GM19240 (cell line): Measurements from ENCODE around the gene RGS5.

Source experiments
- DNase-seq: peaks from one replicate; pipeline ENCODE4 v3.0.0; 2011; ENCODE audit warnings: low spot score; ENCODE audit not compliant: insufficient read length

The RGS5 gene

DNA sequence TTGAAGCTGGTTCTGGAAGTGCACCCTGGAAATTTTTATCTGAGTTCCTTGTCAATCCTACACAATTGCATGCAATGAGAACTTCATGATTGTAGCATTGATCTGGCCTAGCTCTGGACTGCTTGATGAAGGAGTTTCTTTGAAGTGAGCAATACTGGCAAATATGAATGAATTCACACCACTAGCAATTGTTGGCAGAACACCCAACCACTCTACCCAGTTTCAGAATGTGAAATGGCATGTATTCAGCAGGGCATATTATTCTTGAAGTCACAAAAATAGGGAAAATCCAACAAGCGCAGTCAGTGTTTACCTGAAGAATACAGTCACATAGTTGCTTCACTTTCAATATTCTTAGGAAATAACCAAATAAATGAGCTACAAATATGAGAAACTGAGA is 57.3 kb downstream of the RGS5 start:
- DNase-seq = no peak

DNA sequence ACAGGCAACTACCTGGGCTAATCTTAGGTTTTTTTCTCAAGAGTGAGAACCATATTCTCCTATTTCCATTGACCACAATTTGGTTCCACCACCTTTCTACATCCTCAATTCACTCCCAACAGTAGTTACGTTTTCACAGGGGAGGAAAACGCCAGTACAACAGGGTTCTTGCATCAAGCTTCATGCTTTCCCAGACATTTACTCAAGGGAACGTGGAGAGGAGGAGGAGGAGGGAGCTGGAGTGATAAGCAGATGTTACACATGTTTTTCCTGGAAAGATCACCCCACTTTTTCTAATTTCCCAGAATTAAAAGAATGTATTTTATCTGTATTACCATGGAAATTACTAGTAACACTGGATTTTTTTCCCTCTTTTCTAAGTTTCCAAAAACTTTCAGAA is 58.3 kb downstream of the RGS5 start:
- no peak for DNase-seq

DNA sequence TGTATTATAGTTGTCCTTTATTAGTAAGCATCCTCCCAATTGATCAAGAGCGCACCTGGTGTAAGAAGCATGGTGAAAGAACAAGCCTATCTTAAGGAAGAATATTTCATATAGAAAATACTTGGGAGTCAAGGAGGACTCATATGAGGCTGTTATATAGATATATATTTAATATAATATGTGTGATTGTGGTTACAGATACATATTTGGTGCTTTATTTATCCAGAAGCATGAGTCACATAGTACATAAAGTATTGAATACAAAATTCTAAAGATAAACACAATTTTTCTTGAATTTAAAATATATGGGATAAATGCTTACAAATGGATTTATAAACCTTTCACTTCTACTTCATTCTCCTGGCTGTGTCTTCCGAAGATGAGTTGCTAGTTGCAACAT is 60.6 kb downstream of the RGS5 start:
- DNase-seq = no peak

DNA sequence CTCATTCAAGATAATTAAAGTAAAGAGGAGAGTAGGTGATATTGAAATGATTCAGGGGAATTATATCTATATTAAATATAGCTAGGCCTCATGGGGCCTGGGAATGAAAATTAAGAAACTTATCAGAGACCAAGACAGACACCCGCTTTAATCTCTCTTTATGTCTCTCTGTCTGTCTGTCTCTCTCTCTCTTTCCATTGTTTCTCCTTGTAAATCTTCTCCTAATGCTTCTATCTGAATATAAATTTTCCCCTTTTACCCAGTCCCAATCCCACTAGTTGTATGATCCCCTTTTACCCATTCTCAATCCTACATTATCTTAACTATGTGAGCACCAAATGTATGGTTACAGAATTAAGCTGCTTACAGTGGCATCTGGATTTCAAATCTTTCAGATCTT is 61.2 kb downstream of the RGS5 start:
- DNase-seq = no peak

DNA sequence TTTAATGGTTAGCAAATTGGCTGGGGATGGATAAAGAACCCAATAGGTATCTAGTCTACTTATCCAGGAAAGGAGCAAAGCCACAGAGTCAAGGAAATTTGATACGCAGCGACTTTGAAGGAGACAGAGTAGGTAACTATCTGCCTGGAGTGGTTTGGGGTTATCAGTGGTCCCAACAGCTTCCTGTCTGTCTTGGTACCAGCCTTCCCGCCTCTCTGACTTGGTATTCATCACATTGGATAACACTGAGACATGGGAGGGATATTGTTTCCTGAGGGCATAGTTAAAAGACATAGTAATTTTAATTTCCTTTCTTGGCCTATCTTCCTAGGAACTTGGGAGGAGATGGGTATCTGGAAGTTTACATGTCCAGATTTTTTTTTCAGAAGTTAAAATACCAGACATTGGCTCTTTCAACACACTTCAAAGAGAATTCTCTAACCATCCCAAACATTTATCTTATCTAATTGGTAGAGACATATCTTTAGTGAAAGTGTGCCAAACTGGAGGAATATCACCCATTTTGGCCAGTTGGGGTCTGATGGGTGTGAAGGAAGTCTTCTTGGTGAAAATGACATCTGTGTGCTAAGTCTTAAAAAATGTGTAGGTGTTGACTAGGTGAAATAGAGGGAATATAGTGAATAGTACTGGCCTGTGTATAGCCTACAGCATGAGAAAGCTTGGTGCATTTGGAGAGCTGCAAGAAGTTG is 65.0 kb downstream of the RGS5 start:
- no peak for DNase-seq

DNA sequence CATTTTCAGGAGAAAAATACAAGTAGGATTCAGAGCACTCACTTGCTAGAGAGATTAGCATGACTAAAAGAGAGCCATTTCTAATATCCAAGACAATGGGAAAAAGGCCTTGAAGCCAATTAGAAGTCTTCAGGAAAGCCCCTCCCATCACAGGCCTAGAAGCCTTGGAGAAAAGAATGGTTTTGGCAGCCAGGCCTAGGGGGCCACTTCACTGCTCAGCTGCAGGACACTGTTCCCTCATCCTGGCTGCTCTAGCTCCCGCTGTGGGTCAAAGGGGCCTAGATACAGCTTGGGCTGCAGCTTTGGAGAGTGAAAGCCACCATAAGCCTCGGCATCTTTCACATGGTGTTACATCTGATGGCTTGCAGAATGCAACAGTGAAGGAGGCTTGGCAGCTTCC is 70.7 kb downstream of the RGS5 start:
- no peak for DNase-seq

DNA sequence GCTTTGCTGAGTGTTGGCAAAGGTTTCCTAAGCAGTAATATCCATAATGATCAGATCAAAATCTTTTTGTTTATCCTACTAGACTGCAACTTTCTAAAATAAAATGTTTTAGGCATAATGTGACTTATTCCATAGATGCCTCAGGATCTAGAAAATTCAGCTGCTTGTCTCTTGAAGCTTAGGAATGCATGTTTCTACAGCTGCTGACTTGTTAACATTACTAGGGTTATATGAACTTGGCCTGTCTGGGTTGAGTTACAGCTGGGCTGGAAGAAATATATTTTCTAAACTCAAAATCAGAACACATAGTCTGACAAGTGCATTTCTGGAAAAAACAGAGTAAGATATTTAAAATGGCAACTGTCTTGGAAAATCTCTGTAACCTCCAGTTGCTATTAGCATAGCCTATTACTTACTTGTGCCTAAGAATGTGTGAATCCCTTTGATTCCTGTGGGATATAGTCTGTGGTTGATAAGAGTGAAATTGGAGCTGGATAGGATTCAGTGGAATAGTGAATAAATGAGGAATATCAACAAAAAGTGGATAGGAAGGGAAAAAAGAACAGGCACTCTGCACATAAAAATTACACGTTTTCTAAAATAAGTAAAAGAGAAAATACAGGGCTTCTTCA is 72.4 kb downstream of the RGS5 start:
- DNase-seq = no peak

DNA sequence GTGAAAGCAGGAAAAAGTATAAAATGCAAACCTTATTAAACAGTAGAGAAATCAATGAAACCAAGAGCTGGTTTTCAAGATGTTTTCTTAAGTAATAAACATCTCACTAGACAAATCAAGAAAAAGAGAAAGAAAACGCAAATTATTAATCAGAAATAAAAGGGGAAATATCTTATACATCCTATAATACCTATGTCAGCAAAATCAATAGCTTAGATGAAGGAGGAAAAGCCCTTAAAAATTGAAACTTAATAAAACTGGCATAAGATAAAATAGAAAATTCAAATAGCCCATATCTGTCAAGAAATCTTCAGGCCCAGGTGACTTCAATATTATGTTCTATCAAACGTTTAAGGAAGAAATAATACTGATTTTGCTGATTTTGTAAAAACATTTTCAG is 74.4 kb downstream of the RGS5 start:
- no peak for DNase-seq

DNA sequence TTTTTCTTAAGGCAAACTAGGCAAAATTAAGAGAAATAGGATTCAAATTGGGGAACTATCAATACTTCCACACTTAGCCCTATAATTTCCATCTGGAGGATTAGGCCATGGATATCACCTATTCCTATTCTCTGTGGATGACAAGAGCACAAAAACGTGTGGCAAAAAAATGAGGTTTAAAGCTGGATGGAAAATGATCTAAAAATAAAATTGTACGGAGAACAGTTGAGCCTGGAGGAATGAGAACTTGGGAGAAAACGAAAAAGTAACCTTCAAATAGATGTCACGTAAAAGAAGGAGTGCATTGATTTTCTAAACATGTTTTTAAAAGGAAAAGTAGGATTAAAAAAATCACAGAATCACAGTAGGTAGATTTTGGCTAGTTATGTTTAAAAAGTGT is 77.9 kb downstream of the RGS5 start:
- DNase-seq = no peak

DNA sequence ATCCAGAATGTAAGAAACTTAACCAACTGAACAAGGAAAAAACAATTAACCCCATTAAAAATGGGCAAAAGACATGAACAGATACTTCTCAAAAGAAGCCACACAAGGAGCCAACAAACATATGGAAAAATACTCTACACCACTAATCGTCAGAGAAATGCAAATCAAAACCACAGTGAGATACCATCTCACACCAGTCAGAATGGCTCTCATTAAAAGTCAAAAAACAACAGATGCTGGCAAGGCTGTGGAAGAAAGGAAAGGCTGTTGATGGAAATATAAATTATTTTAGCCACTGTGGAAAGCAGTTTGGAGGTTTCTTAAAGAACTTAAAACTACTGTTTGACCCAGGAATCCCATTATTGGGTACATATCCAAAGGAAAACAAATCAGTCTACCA is 82.3 kb downstream of the RGS5 start:
- DNase-seq = no peak

DNA sequence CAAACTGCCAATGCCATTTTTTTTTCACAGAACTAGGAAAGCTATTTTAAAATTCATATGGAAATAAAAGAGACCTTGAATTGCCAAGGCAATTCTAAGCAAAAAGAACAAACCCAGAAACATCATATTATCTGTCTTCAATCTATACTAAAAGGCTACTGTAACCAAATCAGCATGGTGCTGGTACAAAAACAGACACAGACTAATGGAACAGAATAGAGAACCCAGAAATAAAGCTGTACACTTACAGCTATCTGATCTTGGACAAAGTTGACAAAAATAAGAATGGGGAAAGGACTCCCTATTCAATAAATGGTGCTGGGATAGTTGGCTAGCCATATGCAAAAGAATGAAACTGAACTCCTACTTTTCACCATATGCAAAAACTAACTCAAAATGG is 83.0 kb downstream of the RGS5 start:
- DNase-seq = no peak

DNA sequence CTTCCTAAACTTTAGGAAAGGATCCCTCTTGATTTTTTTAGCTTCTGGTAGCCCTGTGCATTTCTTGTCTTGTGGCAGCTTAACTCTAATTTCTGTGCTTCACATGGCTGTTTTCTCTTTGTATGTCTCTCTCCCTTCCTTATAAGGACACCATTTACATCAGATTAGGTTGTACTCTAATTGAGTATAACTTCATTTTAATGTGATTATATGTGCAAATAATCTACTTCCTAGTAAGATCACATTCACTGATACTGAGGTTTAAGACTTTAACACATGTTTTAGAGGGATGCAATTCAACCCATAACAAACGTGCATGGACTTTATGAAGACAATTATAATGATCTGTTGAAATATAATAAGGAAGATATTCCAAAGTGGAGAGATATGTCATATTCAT is 86.8 kb downstream of the RGS5 start:
- DNase-seq = no peak

DNA sequence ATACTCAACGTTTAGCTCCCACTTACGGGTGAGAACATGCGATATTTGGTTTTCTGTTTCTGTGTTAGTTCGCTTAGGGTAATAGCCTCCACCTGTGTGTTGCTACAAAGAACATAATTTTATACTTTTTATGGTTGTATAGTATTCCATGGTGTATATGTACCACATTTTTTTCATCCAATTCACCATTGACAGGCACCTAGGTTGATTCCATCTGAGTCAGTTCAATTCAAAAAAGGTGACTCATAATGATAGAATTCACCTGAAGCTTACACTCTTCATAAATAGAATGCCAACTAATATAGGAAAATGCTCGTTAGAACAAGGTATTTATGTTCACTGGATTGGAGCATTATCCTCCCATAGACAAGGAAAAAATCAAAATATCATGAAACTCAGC is 95.1 kb downstream of the RGS5 start:
- no peak for DNase-seq

DNA sequence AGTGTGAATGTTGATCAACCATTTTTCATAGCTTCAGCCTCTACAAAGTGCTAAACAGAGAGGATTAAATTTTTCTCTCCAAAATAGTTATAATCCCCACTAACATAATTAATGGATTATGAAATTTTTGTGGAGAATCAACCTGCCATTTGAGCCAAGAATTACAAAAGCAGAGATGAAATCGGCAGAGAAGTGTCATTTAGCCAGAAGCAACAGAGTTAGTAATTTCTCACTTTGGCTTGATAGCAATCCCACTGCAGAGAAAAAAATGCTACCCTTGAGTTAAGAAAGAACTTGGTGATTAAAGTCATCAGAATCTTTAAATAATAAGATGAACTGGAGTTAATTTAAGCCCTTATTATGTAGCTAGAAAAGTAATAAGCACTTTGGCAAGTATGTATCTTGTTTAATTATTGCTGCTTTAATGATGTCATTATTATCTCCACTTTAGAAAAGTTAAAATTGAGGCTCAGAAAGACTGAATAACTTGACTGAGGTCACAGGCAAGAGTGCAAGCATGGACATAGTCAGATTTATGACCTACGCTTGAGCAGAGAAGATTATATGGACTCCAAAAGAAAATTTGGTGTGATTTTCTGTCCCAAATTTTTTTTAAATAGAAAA is 96.2 kb downstream of the RGS5 start:
- no peak for DNase-seq

DNA sequence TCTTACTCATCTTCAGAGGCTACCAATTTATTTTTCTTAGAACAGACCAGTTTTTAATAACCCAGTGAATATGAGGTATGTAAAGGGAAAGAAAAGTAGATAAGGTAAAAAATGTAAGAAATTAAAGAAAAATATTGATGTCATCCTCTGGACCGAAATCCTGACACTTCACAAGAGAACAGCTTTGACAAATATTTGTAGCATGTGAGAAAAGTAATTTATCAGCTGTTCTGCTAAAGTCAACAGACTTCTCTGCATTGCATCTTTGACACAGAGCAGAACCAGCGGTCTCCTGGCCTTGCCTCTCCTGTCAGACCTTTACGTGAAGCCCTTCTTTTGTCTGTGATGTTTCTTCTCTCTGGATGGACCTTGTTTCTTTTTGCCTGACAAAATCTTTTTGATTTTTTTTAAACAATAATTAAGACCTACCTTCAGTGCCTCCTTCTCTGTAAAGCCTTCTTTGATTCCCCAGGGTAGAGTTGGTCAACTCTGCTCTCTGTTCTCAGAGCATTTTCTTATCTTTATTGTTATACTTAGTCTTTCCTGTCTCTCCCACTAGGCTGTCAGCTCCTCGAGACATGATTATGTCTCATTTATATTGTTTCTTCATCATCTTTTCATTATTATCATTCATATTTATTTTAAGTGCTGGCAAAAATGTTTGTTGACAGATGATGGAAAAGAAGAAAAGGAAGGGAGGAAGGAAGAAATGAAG is 98.2 kb downstream of the RGS5 start:
- DNase-seq = no peak

DNA sequence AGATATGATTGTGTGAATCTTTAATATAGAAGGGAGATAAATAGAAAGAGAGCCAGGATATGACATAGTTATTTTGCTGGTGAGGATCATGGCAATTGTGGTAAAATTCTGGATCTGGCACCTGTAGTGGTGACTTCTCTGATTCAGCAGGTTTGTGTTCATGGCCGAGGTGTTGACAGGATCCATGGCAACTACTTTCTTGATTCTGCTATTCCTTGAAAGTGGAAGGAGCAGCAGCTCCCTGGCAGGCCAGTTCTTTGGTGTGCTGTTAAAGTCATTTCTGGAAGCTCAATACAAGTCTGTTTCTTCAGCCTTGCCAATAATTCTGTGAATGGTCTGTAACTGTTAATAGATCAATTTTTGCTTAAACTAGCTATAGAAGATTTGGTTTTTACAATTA is 100.1 kb downstream of the RGS5 start:
- DNase-seq = no peak

DNA sequence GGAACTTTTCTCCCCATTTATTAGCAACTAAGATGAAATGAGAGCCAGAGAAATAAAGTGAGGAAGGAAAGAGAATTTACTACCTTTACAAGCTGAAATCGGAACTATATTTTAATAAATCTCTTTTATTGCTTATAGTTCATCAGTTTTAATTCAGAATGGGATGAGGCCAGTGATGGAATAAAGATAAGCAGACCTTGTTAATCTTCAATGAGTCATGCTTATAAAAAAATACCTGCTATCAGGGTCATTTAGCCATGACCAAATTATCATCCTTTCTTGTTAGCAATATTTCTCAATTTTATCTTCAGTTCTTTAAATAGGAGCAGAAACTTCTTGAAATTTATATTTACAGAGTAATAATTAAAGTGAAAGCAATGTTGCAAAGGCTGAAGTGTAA is 107.5 kb downstream of the RGS5 start:
- no peak for DNase-seq

DNA sequence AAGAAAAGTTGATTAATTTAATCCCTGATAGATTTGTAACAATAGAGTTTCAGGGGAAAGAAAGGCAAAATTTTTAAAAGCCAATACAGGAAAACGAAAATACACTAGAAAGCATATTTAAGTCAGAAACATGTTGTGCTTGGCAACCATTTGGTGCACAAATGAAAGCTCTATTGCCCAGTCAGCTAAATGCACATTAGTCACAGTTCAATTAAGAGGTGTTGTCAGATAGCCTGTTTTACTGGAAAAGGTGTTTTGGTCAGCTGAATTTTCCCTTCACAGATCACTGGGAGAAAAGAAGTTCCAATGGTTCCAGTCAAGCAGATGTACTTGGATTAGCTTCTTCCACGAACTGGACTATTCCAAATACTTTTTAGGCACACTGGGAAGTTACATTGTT is 108.1 kb downstream of the RGS5 start:
- no peak for DNase-seq

DNA sequence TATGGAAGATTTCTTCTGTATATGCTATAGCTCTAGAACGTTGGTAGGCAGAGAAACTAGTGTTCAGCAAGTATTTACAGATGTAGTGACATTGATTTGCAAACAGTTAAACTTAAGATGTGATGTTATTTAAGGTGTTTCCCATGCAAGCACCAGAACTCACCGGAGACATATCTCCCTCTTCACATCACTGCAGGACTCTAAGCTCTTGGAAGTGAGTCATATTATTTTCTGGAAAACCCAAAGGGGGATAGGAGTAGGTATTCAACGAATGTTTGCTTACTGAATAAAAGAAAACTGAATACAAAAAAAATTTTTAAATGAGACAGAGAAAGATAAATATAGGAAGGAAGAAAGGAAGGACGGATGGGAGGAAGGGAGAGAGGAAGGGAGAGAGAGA is 108.5 kb downstream of the RGS5 start:
- DNase-seq = no peak

DNA sequence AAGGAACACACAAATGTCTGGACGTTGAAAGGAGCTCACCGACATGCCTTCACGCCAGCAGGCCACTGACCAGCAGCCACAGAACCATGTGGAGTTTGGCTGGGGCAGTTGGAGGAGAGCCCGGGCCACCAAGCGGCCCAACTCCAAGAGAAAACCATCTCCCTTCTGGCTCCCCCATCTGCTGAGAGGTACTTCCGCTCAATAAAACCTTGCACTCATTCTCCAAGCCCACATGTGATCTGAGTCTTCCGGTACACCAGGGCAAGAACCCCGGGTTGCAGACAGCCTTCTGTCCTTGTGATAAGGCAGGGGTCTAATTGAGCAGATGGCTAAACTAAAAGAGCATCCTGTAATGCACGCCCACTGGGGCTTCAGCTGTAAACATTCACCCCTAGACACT is 109.1 kb downstream of the RGS5 start:
- no peak for DNase-seq

DNA sequence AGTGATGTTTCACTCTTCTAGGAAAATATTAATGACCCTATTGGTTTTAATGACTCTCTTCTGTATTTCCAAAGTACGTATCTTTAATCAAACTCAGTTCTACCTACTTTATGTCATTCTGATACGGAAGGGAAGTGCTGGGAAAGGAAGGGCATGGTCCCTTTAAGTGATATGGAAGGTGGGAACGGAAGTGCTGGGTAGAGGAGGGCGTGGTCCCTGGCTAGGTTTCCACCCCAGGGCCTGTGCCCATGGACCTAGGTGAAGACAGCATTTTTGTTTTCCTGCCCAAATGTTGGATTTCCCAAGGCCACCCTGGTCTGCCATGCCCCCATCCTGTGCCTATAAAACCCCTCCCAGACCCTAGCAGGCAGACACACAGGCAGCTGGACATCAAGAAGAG is 109.5 kb downstream of the RGS5 start:
- DNase-seq = no peak
